RWPE1 (cell line): ENCODE data around the gene WEE1.
"Not testable (repeated sequence)": the region's sequence is repeated elsewhere in the genome, so short reads cannot be mapped to it uniquely, and the experiment has no call there.

Experiments used
- CTCF ChIA-PET: fragments of 350-600 bp; sonication (Branson Sonifier 250); formaldehyde crosslinking; extraction: SDS; loops from one replicate; lab custom pipeline; 2021; lab: Yijun Ruan, JAX
- POLR2A ChIA-PET: fragments of 400-600 bp; formaldehyde crosslinking; extraction: SDS; loops from one replicate; lab custom pipeline; 2020; ENCODE audit warnings: antibody characterized with exemption; ENCODE audit not compliant: low non-redundant PET; lab: Yijun Ruan, JAX
- DNase-seq: peaks from one replicate; pipeline ENCODE4 v3.0.0; 2012; ENCODE audit warnings: low spot score
- H3K27ac ChIP-seq: fragments of 450-650 bp; 2 replicates; pipeline ENCODE4 v1.5.1; 2017
- CTCF ChIP-seq: fragments of 450-650 bp; conservative IDR thresholded peaks from 2 replicates; pipeline ENCODE4 v1.5.1; 2017; ENCODE audit warnings: low read depth, mild to moderate bottlenecking

Gene WEE1

DNA sequence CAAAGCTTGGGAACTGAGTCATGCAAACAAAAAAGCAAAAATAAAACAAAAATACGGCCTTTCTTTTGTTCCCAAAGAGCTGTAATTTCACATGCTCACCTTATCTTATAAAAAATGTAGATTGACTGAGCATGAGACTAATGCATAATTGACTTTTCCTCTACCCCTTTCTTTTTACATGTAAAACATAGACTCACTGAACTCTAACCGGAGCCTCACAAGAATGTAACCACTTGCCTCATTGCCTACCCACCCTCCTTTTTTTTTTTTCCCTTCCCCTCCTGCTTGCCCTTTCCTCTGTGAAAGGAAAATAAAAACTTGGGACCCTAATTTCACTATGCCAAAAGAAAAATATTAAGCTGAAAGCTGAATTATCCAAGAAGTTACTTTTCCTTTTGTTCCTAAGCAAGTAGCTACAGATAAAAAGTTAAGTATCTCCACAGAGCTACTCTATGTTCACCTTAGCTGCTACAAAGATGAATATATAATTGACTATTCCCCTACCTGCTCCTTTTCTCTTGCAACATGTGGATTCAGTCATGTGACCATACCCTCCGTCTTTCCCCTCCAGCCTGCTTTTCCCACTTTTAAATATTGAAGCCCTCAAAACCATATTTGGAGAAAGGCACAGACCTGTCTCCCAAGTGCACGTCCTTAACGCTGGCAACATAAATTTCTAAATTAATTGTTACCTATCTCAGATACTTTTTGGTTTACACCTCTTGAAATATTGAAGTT is 39.6 kb upstream of the WEE1 start:
- DNase-seq = no peak
- no peak for TF ChIP-seq CTCF
- ChIA-PET CTCF (interaction anchor here (0.6 to 2.0 kb wide), 11 partner anchors 14 to 1084 kb away, joined by 3 to 11 read pairs (median 3); no protein-coding TSS in a partner anchor), POLR2A (no interaction called here)
- H3K27ac ChIP-seq = no peak overlapping the region

DNA sequence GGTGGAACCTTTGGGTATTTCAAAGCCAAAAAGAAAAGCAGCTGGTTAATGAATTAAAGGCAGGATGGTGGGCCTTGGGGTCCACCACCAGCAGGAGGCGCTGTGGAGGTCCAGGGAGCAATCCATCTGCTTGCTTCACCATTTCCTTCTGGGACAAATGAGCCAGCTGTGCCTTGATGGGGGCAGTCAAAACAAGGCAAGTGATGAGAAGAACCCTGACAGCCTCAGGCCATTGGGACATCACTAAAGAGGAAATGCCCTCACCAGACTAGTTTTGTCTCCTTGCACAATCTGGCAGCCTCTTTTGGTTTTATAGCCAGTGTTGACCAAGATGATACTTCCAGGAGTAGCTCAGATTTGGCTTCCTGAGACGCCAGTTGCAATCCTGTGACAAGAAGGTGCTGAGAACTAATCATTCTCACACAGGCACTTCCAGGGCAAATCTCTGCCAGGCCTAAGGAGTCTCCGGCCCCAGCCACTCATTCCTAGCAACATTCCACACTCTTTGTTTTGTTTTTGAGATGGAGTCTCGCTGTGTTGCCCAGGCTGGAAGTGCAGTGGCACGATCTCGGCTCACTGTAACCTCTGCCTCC is 38.2 kb upstream of the WEE1 start:
- CTCF ChIA-PET = interaction anchor here (0.6 to 2.0 kb wide), 12 partner anchors 10 to 398 kb away, joined by 3 to 11 read pairs (median 4); partner anchors contain the start of gene WEE1
- POLR2A ChIA-PET = interaction anchor here (0.6 kb wide), 1 partner anchor 25 kb away, joined by 5 read pairs; no protein-coding TSS in a partner anchor
- DNase-seq = no peak
- TF ChIP-seq CTCF = peak; percentile 52
- H3K27ac ChIP-seq = peak overlapping the region; percentile 24

GRCh38 chr11:9538548-9538947 is 34.9 kb upstream of the WEE1 start:
- no peak for TF ChIP-seq CTCF
- ChIA-PET POLR2A (no interaction called here), CTCF (interaction anchor here (0.6 to 0.7 kb wide), 3 partner anchors 13 to 949 kb away, joined by 3 to 4 read pairs (median 4); no protein-coding TSS in a partner anchor)
- no peak for DNase-seq
- H3K27ac ChIP-seq = no peak overlapping the region

DNA sequence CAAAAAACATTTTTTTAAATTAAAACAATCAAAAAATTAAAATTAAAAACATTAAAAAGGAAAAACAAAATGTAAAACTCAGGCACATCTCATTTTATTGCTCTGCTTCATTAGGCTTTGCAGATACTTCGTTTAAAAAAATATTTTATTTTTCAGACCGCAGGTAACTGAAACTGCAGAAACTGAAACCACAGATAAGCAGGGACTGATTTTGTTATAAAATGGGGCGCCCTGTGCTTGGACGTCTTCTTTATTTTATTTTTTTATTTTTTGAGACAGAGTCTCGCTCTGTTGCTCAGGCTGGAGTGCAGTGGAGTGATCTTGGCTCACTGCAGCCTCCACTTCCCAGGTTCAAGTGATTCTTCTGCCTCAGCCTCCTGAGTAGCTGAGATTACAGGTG is 24.3 kb upstream of the WEE1 start:
- CTCF ChIA-PET, DNase-seq, H3K27ac ChIP-seq, POLR2A ChIA-PET: not testable (repeated sequence)

DNA sequence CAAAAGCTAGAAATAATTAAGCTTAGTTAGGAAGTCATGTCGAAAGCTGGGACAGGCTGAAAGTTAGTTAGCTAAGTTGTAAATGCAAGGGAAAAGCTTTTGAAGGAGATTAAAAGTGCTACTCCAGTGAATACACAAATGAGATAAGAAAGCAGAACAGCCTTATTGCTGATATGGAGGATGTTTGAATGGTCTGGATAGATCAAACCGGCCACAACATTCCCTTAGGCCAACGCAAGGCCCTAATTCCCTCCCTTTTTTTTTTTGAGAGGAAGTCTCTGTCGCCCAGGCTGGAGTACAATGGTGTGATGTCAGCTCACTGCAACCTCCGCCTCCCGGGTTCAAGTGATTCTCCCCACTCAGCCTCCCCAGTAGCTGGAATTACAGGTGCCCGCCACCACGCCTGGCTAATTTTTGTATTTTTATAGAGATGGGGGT is 23.3 kb upstream of the WEE1 start:
- no peak overlapping the region for H3K27ac ChIP-seq
- CTCF ChIA-PET = interaction anchor here (0.6 kb wide), 1 partner anchor 94 kb away, joined by 3 read pairs; no protein-coding TSS in a partner anchor
- DNase-seq = no peak
- TF ChIP-seq CTCF = no peak
- POLR2A ChIA-PET = no interaction called here

DNA sequence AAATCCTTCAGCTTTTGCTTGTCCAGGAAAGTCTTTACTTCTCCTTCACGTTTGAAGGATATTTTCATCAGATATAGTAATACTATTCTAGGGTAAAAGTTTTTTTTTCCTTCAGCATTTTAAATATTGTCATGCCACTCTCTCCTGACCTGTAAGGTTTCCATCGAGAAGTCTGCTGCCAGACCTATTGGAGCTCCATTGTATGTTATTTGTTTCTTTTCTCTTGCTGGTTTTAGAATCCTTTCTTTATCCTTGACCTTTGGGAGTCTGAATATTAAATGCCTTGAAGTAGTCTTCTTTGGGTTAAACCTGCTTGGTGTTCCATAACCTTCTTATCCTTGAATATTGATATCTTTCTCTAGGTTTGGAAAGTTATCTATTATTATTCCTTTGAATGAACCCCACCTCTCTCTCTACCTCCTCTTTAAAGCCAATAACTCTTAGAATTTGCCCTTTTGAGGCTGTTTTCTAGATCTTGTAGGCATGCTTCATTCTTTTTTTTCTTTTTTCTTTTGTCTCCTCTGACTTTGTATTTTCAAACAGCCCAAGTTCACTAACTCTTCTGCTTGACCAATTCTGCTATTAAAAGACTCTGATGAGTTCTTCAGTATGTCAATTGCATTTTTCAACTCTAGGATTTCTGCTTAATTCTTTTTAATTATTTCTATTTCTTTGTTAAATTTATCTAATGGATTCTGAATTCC is 12.0 kb upstream of the WEE1 start:
- no peak for TF ChIP-seq CTCF
- ChIA-PET POLR2A (no interaction called here), CTCF (interaction anchor here (0.6 to 0.7 kb wide), 3 partner anchors 32 to 103 kb away, joined by 3 to 5 read pairs (median 3); no protein-coding TSS in a partner anchor)
- DNase-seq = no peak
- H3K27ac ChIP-seq = no peak overlapping the region
